Astrocyte (in vitro differentiated cells and primary cell): ENCODE measurements around the gene STIM1. TPM values are rescaled to one million over a fixed set of nuclear protein-coding genes. Genes with fewer than 3 reads are reported as not detected.

ENCODE experiments used
- DNase-seq: peaks from one replicate; pipeline ENCODE4 v3.0.0-alpha.2; 2010; ENCODE audit warnings: low read depth
- FAIRE-seq: peaks from 2 replicates; lab custom pipeline; 2011; peaks lifted over from hg19 to GRCh38; lab: Jason Lieb, UNC
- H2AFZ ChIP-seq: 2 replicates; pipeline ENCODE4 v1.6.0; 2012; ENCODE audit warnings: low read depth, low read length, inconsistent platforms
- H3K27ac ChIP-seq: 2 replicates; pipeline ENCODE4 v1.5.1; 2011; ENCODE audit warnings: low read depth, low read length, inconsistent platforms
- H3K27me3 ChIP-seq: 2 replicates; pipeline ENCODE4 v1.6.0; 2011; ENCODE audit warnings: low read length, inconsistent platforms; ENCODE audit not compliant: insufficient read depth
- H3K36me3 ChIP-seq: 2 replicates; pipeline ENCODE4 v1.5.1; 2011; ENCODE audit warnings: low read length, inconsistent platforms; ENCODE audit not compliant: insufficient read depth
- H3K4me1 ChIP-seq: 2 replicates; pipeline ENCODE4 v1.5.1; 2011; ENCODE audit warnings: low read length, inconsistent platforms; ENCODE audit not compliant: insufficient read depth
- H3K4me2 ChIP-seq: 2 replicates; pipeline ENCODE4 v1.6.0; 2012; ENCODE audit warnings: low read length, inconsistent platforms
- H3K4me3 ChIP-seq: 2 replicates; pipeline ENCODE4 v1.5.1; 2011; ENCODE audit warnings: low read depth, mild to moderate bottlenecking, low read length, inconsistent platforms; ENCODE audit not compliant: insufficient read depth
- H3K79me2 ChIP-seq: 2 replicates; pipeline ENCODE4 v1.6.0; 2012; ENCODE audit warnings: mild to moderate bottlenecking, low read length, inconsistent platforms; ENCODE audit not compliant: insufficient read depth
- H3K9ac ChIP-seq: 2 replicates; pipeline ENCODE4 v1.6.0; 2012; ENCODE audit warnings: mild to moderate bottlenecking, low read length, inconsistent platforms
- H3K9me3 ChIP-seq: 2 replicates; pipeline ENCODE4 v1.5.1; 2012; ENCODE audit warnings: low read depth, mild to moderate bottlenecking, low read length, inconsistent platforms; ENCODE audit not compliant: insufficient read depth
- H4K20me1 ChIP-seq: 2 replicates; pipeline ENCODE4 v1.6.0; 2012; ENCODE audit warnings: low read length, inconsistent platforms; ENCODE audit not compliant: insufficient read depth
- H3K27ac Mint-ChIP-seq: one replicate; pipeline ENCODE4 v1.8.0; 2021; ENCODE audit warnings: mild to moderate bottlenecking, mixed read lengths; ENCODE audit not compliant: unreplicated experiment
- H3K27me3 Mint-ChIP-seq: one replicate; pipeline ENCODE4 v1.8.0; 2021; ENCODE audit warnings: low read depth, mixed read lengths; ENCODE audit not compliant: unreplicated experiment
- H3K36me3 Mint-ChIP-seq: one replicate; pipeline ENCODE4 v1.8.0; 2021; ENCODE audit warnings: low read depth, mixed read lengths; ENCODE audit not compliant: unreplicated experiment
- H3K4me1 Mint-ChIP-seq: one replicate; pipeline ENCODE4 v1.8.0; 2021; ENCODE audit warnings: low read depth, mixed read lengths; ENCODE audit not compliant: unreplicated experiment
- H3K4me3 Mint-ChIP-seq: one replicate; pipeline ENCODE4 v1.8.0; 2021; ENCODE audit warnings: mild to moderate bottlenecking, moderate library complexity, mixed read lengths; ENCODE audit not compliant: unreplicated experiment
- H3K9me3 Mint-ChIP-seq: one replicate; pipeline ENCODE4 v1.8.0; 2021; ENCODE audit warnings: mild to moderate bottlenecking, mixed read lengths; ENCODE audit not compliant: unreplicated experiment
- EZH2 ChIP-seq: IDR thresholded peaks from 2 replicates; pipeline ENCODE4 v1.6.1; 2012; ENCODE audit warnings: mild to moderate bottlenecking, low read length, inconsistent platforms; ENCODE audit not compliant: insufficient read depth
- total RNA-seq: library from RNA; stranded (reverse); gene quantifications from 2 replicates; pipeline ENCODE4 v1.2.1, GENCODE V29; 2021
- TF ChIP-seq, protein P1 (sequence below): IDR thresholded peaks from 2 replicates; pipeline ENCODE4 v1.5.1; 2011; ENCODE audit warnings: low read depth, mild to moderate bottlenecking, inconsistent platforms, low read length, moderate library complexity; ENCODE audit not compliant: insufficient read depth

STIM1 gene
- total RNA-seq, 1 donor from 2014 or later: 42.9 TPM

DNA sequence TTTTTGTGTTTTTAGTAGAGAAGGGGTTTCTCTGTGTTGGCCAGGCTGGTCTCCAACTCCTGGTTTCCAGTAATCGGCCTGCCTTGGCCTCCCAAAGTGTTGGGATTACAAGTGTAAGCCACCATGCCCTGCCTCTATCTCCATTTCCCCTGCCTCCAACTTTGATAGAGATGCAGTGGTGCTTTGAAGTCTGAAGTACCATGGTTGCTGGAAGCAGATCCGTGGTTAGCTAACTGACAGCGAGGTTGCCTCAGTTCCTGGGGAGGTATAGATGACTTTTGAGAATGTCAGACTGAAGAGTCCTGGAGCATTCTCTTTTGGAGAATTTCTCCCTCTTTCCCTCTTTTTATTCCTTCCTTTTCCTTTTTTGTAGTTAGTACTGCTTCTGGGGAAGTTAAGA is 127.6 kb downstream of the STIM1 start:
- H3K79me2 ChIP-seq: no peaks in the 10 kb centered on the region
- H3K27me3 Mint-ChIP-seq: no peaks in the 10 kb centered on the region
- H3K36me3 ChIP-seq: no peaks in the 10 kb centered on the region
- H3K4me3 Mint-ChIP-seq: no peak overlapping the region
- H3K27ac Mint-ChIP-seq: no peak overlapping the region
- no peak overlapping the region for H3K4me2 ChIP-seq
- peaks cover 8% of the 10 kb centered on the region for H3K4me1 Mint-ChIP-seq
- no peak overlapping the region for H3K9ac ChIP-seq
- H2AFZ ChIP-seq: no peak overlapping the region
- peaks cover 3% of the 10 kb centered on the region for H4K20me1 ChIP-seq
- DNase-seq (no peak), FAIRE-seq (no peak)
- H3K9me3 ChIP-seq: no peaks in the 10 kb centered on the region
- no peak overlapping the region for H3K27ac ChIP-seq
- TF ChIP-seq EZH2: no peak
- TF ChIP-seq, protein P1, sequence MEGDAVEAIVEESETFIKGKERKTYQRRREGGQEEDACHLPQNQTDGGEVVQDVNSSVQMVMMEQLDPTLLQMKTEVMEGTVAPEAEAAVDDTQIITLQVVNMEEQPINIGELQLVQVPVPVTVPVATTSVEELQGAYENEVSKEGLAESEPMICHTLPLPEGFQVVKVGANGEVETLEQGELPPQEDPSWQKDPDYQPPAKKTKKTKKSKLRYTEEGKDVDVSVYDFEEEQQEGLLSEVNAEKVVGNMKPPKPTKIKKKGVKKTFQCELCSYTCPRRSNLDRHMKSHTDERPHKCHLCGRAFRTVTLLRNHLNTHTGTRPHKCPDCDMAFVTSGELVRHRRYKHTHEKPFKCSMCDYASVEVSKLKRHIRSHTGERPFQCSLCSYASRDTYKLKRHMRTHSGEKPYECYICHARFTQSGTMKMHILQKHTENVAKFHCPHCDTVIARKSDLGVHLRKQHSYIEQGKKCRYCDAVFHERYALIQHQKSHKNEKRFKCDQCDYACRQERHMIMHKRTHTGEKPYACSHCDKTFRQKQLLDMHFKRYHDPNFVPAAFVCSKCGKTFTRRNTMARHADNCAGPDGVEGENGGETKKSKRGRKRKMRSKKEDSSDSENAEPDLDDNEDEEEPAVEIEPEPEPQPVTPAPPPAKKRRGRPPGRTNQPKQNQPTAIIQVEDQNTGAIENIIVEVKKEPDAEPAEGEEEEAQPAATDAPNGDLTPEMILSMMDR: no peak
- H3K4me3 ChIP-seq: no peak overlapping the region
- peaks cover 2% of the 10 kb centered on the region for H3K36me3 Mint-ChIP-seq
- no peaks in the 10 kb centered on the region for H3K27me3 ChIP-seq
- no peaks in the 10 kb centered on the region for H3K9me3 Mint-ChIP-seq
- no peaks in the 10 kb centered on the region for H3K4me1 ChIP-seq

DNA sequence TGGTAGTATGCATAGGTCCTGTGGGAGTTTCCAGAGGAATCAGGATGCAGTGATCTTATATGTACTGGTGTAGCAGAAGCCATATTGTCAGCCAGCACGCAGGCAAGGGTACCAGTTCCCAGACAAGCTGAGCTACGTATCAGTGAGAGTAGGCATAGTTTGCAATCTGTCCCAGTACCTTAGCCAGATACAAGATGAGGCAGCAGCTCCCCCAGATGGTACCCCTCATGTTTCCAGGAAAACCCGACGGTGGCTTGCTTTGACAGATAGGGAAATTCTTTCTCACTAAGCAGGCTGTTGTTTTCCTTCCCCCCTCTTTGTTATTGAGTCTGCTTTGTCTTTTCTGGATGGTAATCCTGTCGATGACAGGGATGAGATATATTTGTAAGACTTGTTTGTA is 129.4 kb downstream of the STIM1 start:
- Histone ChIP-seq H3K27me3 (no peaks in the 10 kb centered on the region), H3K4me3 (no peak overlapping the region), H4K20me1 (peaks cover 3% of the 10 kb centered on the region), H2AFZ (no peak overlapping the region), H3K9ac (no peak overlapping the region), H3K9me3 (no peaks in the 10 kb centered on the region), H3K4me2 (no peak overlapping the region), H3K27ac (no peak overlapping the region), H3K79me2 (no peaks in the 10 kb centered on the region), H3K4me1 (no peaks in the 10 kb centered on the region), H3K36me3 (no peaks in the 10 kb centered on the region)
- DNase-seq (no peak), FAIRE-seq (no peak)
- Mint-ChIP-seq H3K9me3 (no peaks in the 10 kb centered on the region), H3K36me3 (no peaks in the 10 kb centered on the region), H3K27ac (no peak overlapping the region), H3K4me3 (no peak overlapping the region), H3K4me1 (peaks cover 8% of the 10 kb centered on the region), H3K27me3 (no peaks in the 10 kb centered on the region)
- TF ChIP-seq, protein P1: peak; percentile 6
- no peak for TF ChIP-seq EZH2

DNA sequence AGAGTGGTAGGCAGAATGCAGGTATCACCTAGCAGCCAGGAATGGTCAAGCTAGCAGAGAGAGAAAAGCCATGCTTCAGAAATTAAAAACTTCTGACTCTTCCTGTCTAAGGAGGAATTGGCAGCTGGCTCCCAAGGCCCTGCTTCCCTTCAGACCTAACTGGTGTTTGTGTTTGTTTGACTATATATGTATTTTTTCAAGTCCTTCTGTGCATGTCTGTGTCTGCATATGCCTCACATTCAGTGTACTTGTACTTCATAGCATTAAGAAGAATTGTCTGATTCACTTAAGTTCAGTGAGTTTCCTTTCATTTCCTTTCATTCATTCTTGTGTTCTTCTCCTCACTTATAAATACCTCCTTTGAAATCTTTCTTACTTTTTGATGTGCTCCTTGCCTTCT is 130.2 kb downstream of the STIM1 start:
- Histone ChIP-seq H3K4me1 (no peaks in the 10 kb centered on the region), H4K20me1 (peaks cover 3% of the 10 kb centered on the region), H2AFZ (no peak overlapping the region), H3K4me2 (no peak overlapping the region), H3K9me3 (no peaks in the 10 kb centered on the region), H3K27ac (no peak overlapping the region), H3K27me3 (no peaks in the 10 kb centered on the region), H3K79me2 (no peaks in the 10 kb centered on the region), H3K36me3 (no peaks in the 10 kb centered on the region), H3K9ac (no peak overlapping the region), H3K4me3 (no peak overlapping the region)
- Mint-ChIP-seq H3K4me1 (peaks cover 8% of the 10 kb centered on the region), H3K36me3 (no peaks in the 10 kb centered on the region), H3K27me3 (no peaks in the 10 kb centered on the region), H3K9me3 (no peaks in the 10 kb centered on the region), H3K27ac (no peak overlapping the region), H3K4me3 (no peak overlapping the region)
- TF ChIP-seq, protein P1: no peak
- TF ChIP-seq EZH2: no peak
- FAIRE-seq (no peak), DNase-seq (no peak)
